Activated CD4-positive, alpha-beta T cell treated with anti-CD3 and anti-CD28 coated beads, Interleukin-2, amount 10 ng/mL, durations not matched to agents 7 days and 5 days (primary cell): Measurements from ENCODE around the gene GLG1. TPM values are rescaled to one million over a fixed set of nuclear protein-coding genes. Genes with fewer than 3 reads are reported as not detected.
"Not testable (repeated sequence)": the region's sequence is repeated elsewhere in the genome, so short reads cannot be mapped to it uniquely, and the experiment has no call there.

ENCODE experiments used
- CTCF ChIA-PET: fragments of 350-600 bp; sonication (Branson Sonifier 250); formaldehyde crosslinking; loops from one replicate; lab custom pipeline; 2021; ENCODE audit warnings: antibody characterized with exemption; lab: Charles Lee
- POLR2A ChIA-PET: fragments of 350-600 bp; sonication (Branson Sonifier 250); formaldehyde crosslinking; loops from one replicate; lab custom pipeline; 2021; ENCODE audit warnings: antibody characterized with exemption; lab: Charles Lee
- DNase-seq: peaks from one replicate; pipeline ENCODE4 v3.0.0-alpha.2; 2020
- H3K27ac Mint-ChIP-seq: one replicate; pipeline ENCODE4 v1.8.0; 2021; ENCODE audit warnings: mild to moderate bottlenecking, moderate library complexity, mixed read lengths
- H3K27me3 Mint-ChIP-seq: one replicate; pipeline ENCODE4 v1.8.0; 2021; ENCODE audit warnings: mixed read lengths
- H3K36me3 Mint-ChIP-seq: one replicate; pipeline ENCODE4 v1.8.0; 2021; ENCODE audit warnings: low read depth, mixed read lengths
- H3K4me1 Mint-ChIP-seq: one replicate; pipeline ENCODE4 v1.8.0; 2021; ENCODE audit warnings: mixed read lengths
- H3K4me3 Mint-ChIP-seq: one replicate; pipeline ENCODE4 v1.8.0; 2021; ENCODE audit warnings: mild to moderate bottlenecking, moderate library complexity, mixed read lengths
- H3K9me3 Mint-ChIP-seq: one replicate; pipeline ENCODE4 v1.8.0; 2021; ENCODE audit warnings: mixed read lengths
- total RNA-seq, 2 experiments: library from RNA; stranded (reverse); gene quantifications; one replicate each; pipeline ENCODE4 v1.2.3, GENCODE V29; 2021

GLG1 gene
- total RNA-seq: 100 to 1,000 TPM; 151 to 157 TPM

GRCh38 chr16:74606521-74607309 is at the start of gene GLG1:
GLG1 (minus strand) TSS chr16:74607114; CDS start chr16:74607094, 20 bp downstream.
- Mint-ChIP-seq H3K4me1 (peaks cover 63% of the 10 kb centered on the region), H3K27ac (peak within 1 kb of the TSS; percentile 91), H3K4me3 (peak within 1 kb of the TSS; percentile 94), H3K9me3 (peaks cover 3% of the 10 kb centered on the region), H3K36me3 (peaks cover 40% of the 10 kb centered on the region), H3K27me3 (no peaks in the 10 kb centered on the region)
- ChIA-PET POLR2A (interaction anchor here (1.4 to 2.2 kb wide), 2 partner anchors 28 to 61 kb away, joined by 3 to 10 read pairs; partner anchors contain the start of gene RFWD3), CTCF (interaction anchor here (0.7 kb wide), 1 partner anchor 28 kb away, joined by 3 read pairs; no protein-coding TSS in a partner anchor)
- peak; percentile 91 for DNase-seq

- no peaks in the 10 kb centered on the region for H3K9me3 Mint-ChIP-seq
- H3K36me3 Mint-ChIP-seq: peaks cover 66% of the 10 kb centered on the region
- H3K27me3 Mint-ChIP-seq: no peaks in the 10 kb centered on the region
- POLR2A ChIA-PET: interaction anchor here (0.6 kb wide), 1 partner anchor 15 kb away, joined by 4 read pairs; no protein-coding TSS in a partner anchor
- CTCF ChIA-PET: interaction anchor here (0.6 kb wide), 1 partner anchor 48 kb away, joined by 4 read pairs; no protein-coding TSS in a partner anchor
- no peak for DNase-seq
- peaks cover 55% of the 10 kb centered on the region for H3K4me1 Mint-ChIP-seq
- peak overlapping the region; percentile 50 for H3K27ac Mint-ChIP-seq
- no peak overlapping the region for H3K4me3 Mint-ChIP-seq
Observed at GRCh38 chr16:74654536-74655050, 47.7 kb upstream of the GLG1 start.

- Mint-ChIP-seq H3K36me3 (peaks cover 56% of the 10 kb centered on the region), H3K4me1 (peaks cover 41% of the 10 kb centered on the region)
- H3K4me3 Mint-ChIP-seq, H3K27me3 Mint-ChIP-seq, H3K9me3 Mint-ChIP-seq, H3K27ac Mint-ChIP-seq, POLR2A ChIA-PET, DNase-seq: not testable (repeated sequence)
- CTCF ChIA-PET: interaction anchor here (0.7 to 2.2 kb wide), 2 partner anchors 11 to 20 kb away, joined by 3 to 7 read pairs; no protein-coding TSS in a partner anchor
Observed at GRCh38 chr16:74652883-74653282, 46.0 kb upstream of the GLG1 start.

GRCh38 chr16:74652249-74652648 is 45.3 kb upstream of the GLG1 start:
- H3K9me3 Mint-ChIP-seq: no peaks in the 10 kb centered on the region
- H3K4me3 Mint-ChIP-seq: no peak overlapping the region
- POLR2A ChIA-PET: interaction anchor here (0.6 kb wide), 1 partner anchor 22 kb away, joined by 5 read pairs; no protein-coding TSS in a partner anchor
- H3K4me1 Mint-ChIP-seq: peaks cover 37% of the 10 kb centered on the region
- DNase-seq: no peak
- no peaks in the 10 kb centered on the region for H3K27me3 Mint-ChIP-seq
- no peak overlapping the region for H3K27ac Mint-ChIP-seq
- CTCF ChIA-PET: interaction anchor here (0.6 to 2.2 kb wide), 7 partner anchors 9 to 22 kb away, joined by 3 to 7 read pairs (median 4); partner anchors contain the start of gene RFWD3
- peaks cover 53% of the 10 kb centered on the region for H3K36me3 Mint-ChIP-seq

- POLR2A ChIA-PET: no interaction called here
- CTCF ChIA-PET: interaction anchor here (0.6 to 2.2 kb wide), 6 partner anchors 9 to 22 kb away, joined by 3 to 7 read pairs (median 4); partner anchors contain the start of gene RFWD3
Observed at GRCh38 chr16:74651841-74652240, 44.9 kb upstream of the GLG1 start.

GRCh38 chr16:74650966-74651567 is 44.2 kb upstream of the GLG1 start:
- H3K9me3 Mint-ChIP-seq: no peaks in the 10 kb centered on the region
- peaks cover 29% of the 10 kb centered on the region for H3K4me1 Mint-ChIP-seq
- H3K27ac Mint-ChIP-seq: no peak overlapping the region
- no peak overlapping the region for H3K4me3 Mint-ChIP-seq
- peaks cover 50% of the 10 kb centered on the region for H3K36me3 Mint-ChIP-seq
- ChIA-PET CTCF (interaction anchor here (1.4 to 2.2 kb wide), 4 partner anchors 10 to 19 kb away, joined by 3 to 7 read pairs (median 6); partner anchors contain the start of gene RFWD3), POLR2A (no interaction called here)
- H3K27me3 Mint-ChIP-seq: no peaks in the 10 kb centered on the region
- peak; percentile 20 for DNase-seq

More at GRCh38 chr16:74651841-74652240, 44.9 kb upstream of the GLG1 start:
- H3K36me3 Mint-ChIP-seq: peaks cover 51% of the 10 kb centered on the region
- no peak overlapping the region for H3K4me3 Mint-ChIP-seq
- H3K27me3 Mint-ChIP-seq: no peaks in the 10 kb centered on the region
- peaks cover 33% of the 10 kb centered on the region for H3K4me1 Mint-ChIP-seq
- H3K27ac Mint-ChIP-seq: no peak overlapping the region
- DNase-seq: no peak
- no peaks in the 10 kb centered on the region for H3K9me3 Mint-ChIP-seq

GRCh38 chr16:74649839-74650504 is 43.1 kb upstream of the GLG1 start:
- Mint-ChIP-seq H3K4me3 (no peak overlapping the region), H3K27me3 (no peaks in the 10 kb centered on the region), H3K27ac (no peak overlapping the region), H3K4me1 (peaks cover 21% of the 10 kb centered on the region), H3K36me3 (peaks cover 42% of the 10 kb centered on the region), H3K9me3 (no peaks in the 10 kb centered on the region)
- CTCF ChIA-PET: no interaction called here
- POLR2A ChIA-PET: no interaction called here
- DNase-seq: no peak

GRCh38 chr16:74641969-74642368 is 35.1 kb upstream of the GLG1 start:
- H3K36me3 Mint-ChIP-seq: peaks cover 45% of the 10 kb centered on the region
- H3K4me1 Mint-ChIP-seq: no peaks in the 10 kb centered on the region
- DNase-seq: no peak
- H3K27ac Mint-ChIP-seq: no peak overlapping the region
- POLR2A ChIA-PET: interaction anchor here (0.6 kb wide), 1 partner anchor 21 kb away, joined by 3 read pairs; no protein-coding TSS in a partner anchor
- H3K9me3 Mint-ChIP-seq: no peaks in the 10 kb centered on the region
- no peak overlapping the region for H3K4me3 Mint-ChIP-seq
- no peaks in the 10 kb centered on the region for H3K27me3 Mint-ChIP-seq
- CTCF ChIA-PET: interaction anchor here (0.7 to 0.9 kb wide), 2 partner anchors 15 to 185 kb away, joined by 3 read pairs; no protein-coding TSS in a partner anchor

- H3K36me3 Mint-ChIP-seq: peaks cover 48% of the 10 kb centered on the region
Observed at GRCh38 chr16:74637742-74638453, 31.0 kb upstream of the GLG1 start.

GRCh38 chr16:74635303-74635702 is 28.4 kb upstream of the GLG1 start:
- ChIA-PET POLR2A (no interaction called here), CTCF (interaction anchor here (0.6 to 1.5 kb wide), 2 partner anchors 24 to 166 kb away, joined by 3 to 4 read pairs; no protein-coding TSS in a partner anchor)
- Mint-ChIP-seq H3K27me3 (no peaks in the 10 kb centered on the region), H3K4me1 (no peaks in the 10 kb centered on the region), H3K36me3 (peaks cover 52% of the 10 kb centered on the region), H3K27ac (no peak overlapping the region), H3K4me3 (no peak overlapping the region), H3K9me3 (no peaks in the 10 kb centered on the region)
- no peak for DNase-seq

More at GRCh38 chr16:74637742-74638453, 31.0 kb upstream of the GLG1 start:
- no peaks in the 10 kb centered on the region for H3K27me3 Mint-ChIP-seq
- H3K27ac Mint-ChIP-seq: no peak overlapping the region
- H3K4me1 Mint-ChIP-seq: no peaks in the 10 kb centered on the region
- no peaks in the 10 kb centered on the region for H3K9me3 Mint-ChIP-seq
- CTCF ChIA-PET: interaction anchor here (0.6 to 2.2 kb wide), 4 partner anchors 8 to 26 kb away, joined by 3 to 11 read pairs (median 10); no protein-coding TSS in a partner anchor
- no peak for DNase-seq
- POLR2A ChIA-PET: no interaction called here
- no peak overlapping the region for H3K4me3 Mint-ChIP-seq

GRCh38 chr16:74633686-74634085 is 26.8 kb upstream of the GLG1 start:
- ChIA-PET CTCF (interaction anchor here (0.8 kb wide), 1 partner anchor 38 kb away, joined by 3 read pairs; no protein-coding TSS in a partner anchor), POLR2A (interaction anchor here (0.5 kb wide), 1 partner anchor 30 kb away, joined by 4 read pairs; no protein-coding TSS in a partner anchor)
- H3K36me3 Mint-ChIP-seq: peaks cover 65% of the 10 kb centered on the region

More at GRCh38 chr16:74633686-74634085, 26.8 kb upstream of the GLG1 start:
- H3K9me3 Mint-ChIP-seq: no peaks in the 10 kb centered on the region
- no peak overlapping the region for H3K27ac Mint-ChIP-seq
- H3K4me3 Mint-ChIP-seq: no peak overlapping the region
- H3K27me3 Mint-ChIP-seq: no peaks in the 10 kb centered on the region
- H3K4me1 Mint-ChIP-seq: peaks cover 2% of the 10 kb centered on the region
- no peak for DNase-seq
